ENCODE measurements around the gene RDH16.
A peak's percentile ranks its signal among the peaks of the same experiment; 100 is the strongest.

RDH16 gene

GRCh38 chr12:56957229-56958052 is at the start of gene RDH16:
TSS of gene RDH16 (minus strand) at chr12:56957608. CDS start at chr12:56957462, 146 bp downstream.
- DNase-seq = no peak

GRCh38 chr12:57006809-57007475 is 49.5 kb upstream of the RDH16 start:
- DNase-seq = no peak

GRCh38 chr12:57005980-57006808 is 48.8 kb upstream of the RDH16 start, which contains the start of gene ZBTB39:
TSS of gene ZBTB39 (minus strand) at chr12:57006546. CDS start at chr12:57004917, 1,629 bp downstream.
- peak; percentile 18 to 51 for DNase-seq

- no peak for DNase-seq
Measured at GRCh38 chr12:57004651-57005050, 47.2 kb upstream of the RDH16 start.

GRCh38 chr12:57003395-57003794 is 46.0 kb upstream of the RDH16 start:
- no peak for DNase-seq

GRCh38 chr12:57001448-57001906 is 44.1 kb upstream of the RDH16 start:
- DNase-seq = peak; percentile 23 to 39

- no peak for DNase-seq
Measured at GRCh38 chr12:57000393-57000792, 43.0 kb upstream of the RDH16 start.

- no peak for DNase-seq
Measured at GRCh38 chr12:56999456-56999855, 42.0 kb upstream of the RDH16 start.

- DNase-seq = no peak
Measured at GRCh38 chr12:56998981-56999380, 41.6 kb upstream of the RDH16 start.

- no peak for DNase-seq
Measured at GRCh38 chr12:56998316-56998715, 40.9 kb upstream of the RDH16 start.

- no peak for DNase-seq
Measured at GRCh38 chr12:56996793-56997545, 39.6 kb upstream of the RDH16 start.

- no peak for DNase-seq
Measured at GRCh38 chr12:56995930-56996496, 38.6 kb upstream of the RDH16 start.

- DNase-seq = no peak
Measured at GRCh38 chr12:56995201-56995929, 38.0 kb upstream of the RDH16 start.

GRCh38 chr12:56994231-56994746 is 36.9 kb upstream of the RDH16 start:
- no peak for DNase-seq

- no peak for DNase-seq
Measured at GRCh38 chr12:56993346-56993745, 35.9 kb upstream of the RDH16 start.

GRCh38 chr12:56991319-56992246 is 34.2 kb upstream of the RDH16 start:
- no peak for DNase-seq

GRCh38 chr12:56990648-56991318 is 33.4 kb upstream of the RDH16 start:
- DNase-seq = no peak

- DNase-seq = no peak
Measured at GRCh38 chr12:56989861-56990610, 32.6 kb upstream of the RDH16 start.
